GM12878 (cell line): ENCODE data around the gene RNASEH2A. TPM values are rescaled to one million over a fixed set of nuclear protein-coding genes. Genes with fewer than 3 reads are reported as not detected.

Experiments used
- ETV6 ChIP-seq, 2 experiments: fragments of 450-650 bp in 1 of 2; IDR thresholded peaks in 1 of 2; conservative IDR thresholded peaks in 1 of 2; 2 replicates each; pipeline ENCODE4 v1.6.1; 2014; ENCODE audit warnings: antibody characterized with exemption in 1 of 2, borderline replicate concordance in 1 of 2, low read depth in 1 of 2, mild to moderate bottlenecking in 1 of 2, moderate library complexity in 1 of 2
- MTA3 ChIP-seq: IDR thresholded peaks from 2 replicates; pipeline ENCODE4 v1.6.1; 2012; ENCODE audit warnings: low read length, inconsistent platforms, borderline replicate concordance
- NBN ChIP-seq: fragments of 450-650 bp; IDR thresholded peaks from 2 replicates; pipeline ENCODE4 v1.6.1; 2016
- NFIC ChIP-seq: IDR thresholded peaks from 2 replicates; pipeline ENCODE4 v1.6.1; 2012; ENCODE audit warnings: low read depth, mild to moderate bottlenecking, inconsistent platforms, low read length, moderate library complexity
- NRF1 ChIP-seq: conservative IDR thresholded peaks from 2 replicates; pipeline ENCODE4 v1.6.1; 2011; ENCODE audit warnings: mild to moderate bottlenecking, low read depth, low read length, improper control_type of control experiment
- POLR2AphosphoS5 ChIP-seq: IDR thresholded peaks from 2 replicates; pipeline ENCODE4 v1.6.1; 2011; ENCODE audit warnings: mild to moderate bottlenecking, low read length, inconsistent platforms
- POU2F2 ChIP-seq: IDR thresholded peaks from 3 replicates; pipeline ENCODE4 v1.6.1; 2011; ENCODE audit warnings: low read depth, mild to moderate bottlenecking, low read length, borderline replicate concordance
- RELA ChIP-seq: fragments of 450-650 bp; IDR thresholded peaks from 2 replicates; pipeline ENCODE4 v1.8.0; 2014; ENCODE audit warnings: borderline replicate concordance; ENCODE audit not compliant: partially characterized antibody
- RFX5 ChIP-seq: IDR thresholded peaks from 2 replicates; pipeline ENCODE4 v1.6.1; 2011; ENCODE audit warnings: low read depth, low read length, improper control_type of control experiment
- RUNX3 ChIP-seq: IDR thresholded peaks from 2 replicates; pipeline ENCODE4 v1.6.1; 2012; ENCODE audit warnings: low read length, inconsistent platforms
- SIX5 ChIP-seq: IDR thresholded peaks from 2 replicates; pipeline ENCODE4 v1.6.1; 2011; ENCODE audit warnings: mild to moderate bottlenecking, low read depth, low read length, moderate library complexity; ENCODE audit not compliant: severe bottlenecking
- SP1 ChIP-seq: IDR thresholded peaks from one replicate; pipeline ENCODE4 v1.6.1; 2011; ENCODE audit warnings: low read depth, low read length
- TARDBP ChIP-seq: IDR thresholded peaks from 2 replicates; pipeline ENCODE4 v1.6.1; 2016; ENCODE audit warnings: borderline replicate concordance
- YBX1 ChIP-seq: fragments of 450-650 bp; IDR thresholded peaks from 2 replicates; pipeline ENCODE4 v1.6.1; 2016; ENCODE audit warnings: antibody characterized with exemption
- ZNF24 ChIP-seq: fragments of 450-650 bp; IDR thresholded peaks from 2 replicates; pipeline ENCODE4 v1.6.1; 2017; ENCODE audit warnings: antibody characterized with exemption, mild to moderate bottlenecking
- polyA plus RNA-seq, 11 experiments: library from polyadenylated mRNA; depleted of rRNA in 4 of 11; unstranded in 6 of 11; stranded (reverse) in 5 of 11; fragments of >200 nt; fragmentation: Nextera tagmentation in 4 of 11; fragmentation: Illumina TruSeq in 1 of 11; extraction: Ambion mirVana in 4 of 11; extraction: Trizol in 1 of 11; gene quantifications; 1 replicate in 1 of 11; 2 replicates in 10 of 11; pipeline versions ENCODE4 v1.2.1 to v1.2.3, GENCODE V29; 2011 to 2016; ENCODE audit warnings: inconsistent platforms in 2 of 11, missing spikeins in 2 of 11, low read depth in 1 of 11
- total RNA-seq, 4 experiments: library from RNA; depleted of rRNA in 3 of 4; stranded (reverse); fragments of >200 nt in 3 of 4; fragmentation: Illumina TruSeq in 1 of 4; extraction: Trizol in 1 of 4; gene quantifications; 2 replicates each; pipeline versions ENCODE4 v1.2.1 to v1.2.3, GENCODE V29; 2013 to 2021
- TF ChIP-seq, protein P1 (sequence below): IDR thresholded peaks from 2 replicates; pipeline ENCODE4 v1.6.1; 2012; ENCODE audit warnings: mild to moderate bottlenecking, low read depth, low read length
- TF ChIP-seq, protein P2 (sequence below): fragments of 450-650 bp; IDR thresholded peaks from 2 replicates; pipeline ENCODE4 v1.6.1; 2017; ENCODE audit warnings: antibody characterized with exemption, mild to moderate bottlenecking, moderate library complexity
- TF ChIP-seq, protein P3 (sequence below): fragments of 450-650 bp; IDR thresholded peaks from 2 replicates; pipeline ENCODE4 v1.6.1; 2017; ENCODE audit warnings: mild to moderate bottlenecking, low read depth, inconsistent platforms; ENCODE audit not compliant: poor library complexity, severe bottlenecking
- TF ChIP-seq, protein P4 (sequence below): IDR thresholded peaks from 2 replicates; pipeline ENCODE4 v1.6.1; 2012; ENCODE audit warnings: low read length, inconsistent platforms

Gene RNASEH2A
- total and polyA plus RNA-seq, 10 of the 15 experiments (the other 5 are each of a cell fraction or from before 2014, with no cell fraction given), result 17.4 to 103 (median 40.4) TPM

DNA sequence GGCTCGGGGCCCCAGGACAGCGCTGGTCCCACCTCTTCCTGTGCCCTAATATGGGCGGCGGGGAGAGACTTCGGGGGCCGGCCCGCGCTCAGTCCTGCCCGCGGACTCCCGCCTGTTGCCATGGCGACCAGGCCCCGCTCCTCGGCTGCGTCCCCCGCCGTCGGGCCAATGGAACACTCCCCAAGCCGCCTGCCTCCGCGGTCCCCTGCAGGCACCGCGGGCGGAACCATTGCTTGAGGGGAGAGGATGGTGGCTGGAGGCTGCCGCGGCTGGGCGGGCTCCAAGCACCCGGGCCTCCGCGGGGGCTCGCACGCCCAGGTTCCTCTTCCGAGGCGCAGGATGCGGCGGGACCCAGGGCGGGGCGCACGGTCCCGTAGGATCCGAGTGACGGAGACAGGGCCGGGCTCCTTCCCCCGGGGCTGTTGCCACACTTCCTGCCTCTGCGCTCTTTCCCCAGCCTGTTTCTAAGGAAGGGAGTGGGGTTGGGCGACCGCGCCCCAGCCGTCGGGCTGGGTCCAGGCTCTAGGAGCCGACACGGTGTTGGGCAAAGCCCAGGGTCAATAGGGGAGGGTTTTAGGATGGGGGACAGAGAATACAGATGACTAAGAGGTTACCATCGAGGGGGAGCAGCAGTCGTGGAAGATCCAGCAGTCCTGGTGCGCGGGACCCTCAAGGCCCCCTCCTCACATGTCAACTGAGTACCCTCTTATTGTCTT is 16.3 kb upstream of the RNASEH2A start (continued):
- TF ChIP-seq, protein P1, sequence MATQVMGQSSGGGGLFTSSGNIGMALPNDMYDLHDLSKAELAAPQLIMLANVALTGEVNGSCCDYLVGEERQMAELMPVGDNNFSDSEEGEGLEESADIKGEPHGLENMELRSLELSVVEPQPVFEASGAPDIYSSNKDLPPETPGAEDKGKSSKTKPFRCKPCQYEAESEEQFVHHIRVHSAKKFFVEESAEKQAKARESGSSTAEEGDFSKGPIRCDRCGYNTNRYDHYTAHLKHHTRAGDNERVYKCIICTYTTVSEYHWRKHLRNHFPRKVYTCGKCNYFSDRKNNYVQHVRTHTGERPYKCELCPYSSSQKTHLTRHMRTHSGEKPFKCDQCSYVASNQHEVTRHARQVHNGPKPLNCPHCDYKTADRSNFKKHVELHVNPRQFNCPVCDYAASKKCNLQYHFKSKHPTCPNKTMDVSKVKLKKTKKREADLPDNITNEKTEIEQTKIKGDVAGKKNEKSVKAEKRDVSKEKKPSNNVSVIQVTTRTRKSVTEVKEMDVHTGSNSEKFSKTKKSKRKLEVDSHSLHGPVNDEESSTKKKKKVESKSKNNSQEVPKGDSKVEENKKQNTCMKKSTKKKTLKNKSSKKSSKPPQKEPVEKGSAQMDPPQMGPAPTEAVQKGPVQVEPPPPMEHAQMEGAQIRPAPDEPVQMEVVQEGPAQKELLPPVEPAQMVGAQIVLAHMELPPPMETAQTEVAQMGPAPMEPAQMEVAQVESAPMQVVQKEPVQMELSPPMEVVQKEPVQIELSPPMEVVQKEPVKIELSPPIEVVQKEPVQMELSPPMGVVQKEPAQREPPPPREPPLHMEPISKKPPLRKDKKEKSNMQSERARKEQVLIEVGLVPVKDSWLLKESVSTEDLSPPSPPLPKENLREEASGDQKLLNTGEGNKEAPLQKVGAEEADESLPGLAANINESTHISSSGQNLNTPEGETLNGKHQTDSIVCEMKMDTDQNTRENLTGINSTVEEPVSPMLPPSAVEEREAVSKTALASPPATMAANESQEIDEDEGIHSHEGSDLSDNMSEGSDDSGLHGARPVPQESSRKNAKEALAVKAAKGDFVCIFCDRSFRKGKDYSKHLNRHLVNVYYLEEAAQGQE, result no peak
- TF ChIP-seq RUNX3, result no peak
- no peak for TF ChIP-seq POU2F2
- no peak; the same call in 1 of the 2 replicates for TF ChIP-seq NRF1
- no peak for TF ChIP-seq NFIC
- no peak for TF ChIP-seq YBX1
- no peak for TF ChIP-seq MTA3
- peak; percentile 77 for TF ChIP-seq NBN
- TF ChIP-seq RELA, result peak; percentile 83
- TF ChIP-seq RFX5, result peak; percentile 73
- no peak for TF ChIP-seq ZNF24
- TF ChIP-seq SIX5, result peak; percentile 47
- TF ChIP-seq ETV6 (conservative IDR thresholded peaks at IDR 0.05 in 1 of 2, IDR thresholded peaks at IDR 0.05 in 1 of 2; ENCODE audit: borderline replicate concordance in 1 of 2, low read depth in 1 of 2), result no peak
- TF ChIP-seq, protein P2, sequence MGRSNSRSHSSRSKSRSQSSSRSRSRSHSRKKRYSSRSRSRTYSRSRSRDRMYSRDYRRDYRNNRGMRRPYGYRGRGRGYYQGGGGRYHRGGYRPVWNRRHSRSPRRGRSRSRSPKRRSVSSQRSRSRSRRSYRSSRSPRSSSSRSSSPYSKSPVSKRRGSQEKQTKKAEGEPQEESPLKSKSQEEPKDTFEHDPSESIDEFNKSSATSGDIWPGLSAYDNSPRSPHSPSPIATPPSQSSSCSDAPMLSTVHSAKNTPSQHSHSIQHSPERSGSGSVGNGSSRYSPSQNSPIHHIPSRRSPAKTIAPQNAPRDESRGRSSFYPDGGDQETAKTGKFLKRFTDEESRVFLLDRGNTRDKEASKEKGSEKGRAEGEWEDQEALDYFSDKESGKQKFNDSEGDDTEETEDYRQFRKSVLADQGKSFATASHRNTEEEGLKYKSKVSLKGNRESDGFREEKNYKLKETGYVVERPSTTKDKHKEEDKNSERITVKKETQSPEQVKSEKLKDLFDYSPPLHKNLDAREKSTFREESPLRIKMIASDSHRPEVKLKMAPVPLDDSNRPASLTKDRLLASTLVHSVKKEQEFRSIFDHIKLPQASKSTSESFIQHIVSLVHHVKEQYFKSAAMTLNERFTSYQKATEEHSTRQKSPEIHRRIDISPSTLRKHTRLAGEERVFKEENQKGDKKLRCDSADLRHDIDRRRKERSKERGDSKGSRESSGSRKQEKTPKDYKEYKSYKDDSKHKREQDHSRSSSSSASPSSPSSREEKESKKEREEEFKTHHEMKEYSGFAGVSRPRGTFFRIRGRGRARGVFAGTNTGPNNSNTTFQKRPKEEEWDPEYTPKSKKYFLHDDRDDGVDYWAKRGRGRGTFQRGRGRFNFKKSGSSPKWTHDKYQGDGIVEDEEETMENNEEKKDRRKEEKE, result peak; percentile 92
- peak; percentile 69 for TF ChIP-seq SP1
- TF ChIP-seq, protein P3, sequence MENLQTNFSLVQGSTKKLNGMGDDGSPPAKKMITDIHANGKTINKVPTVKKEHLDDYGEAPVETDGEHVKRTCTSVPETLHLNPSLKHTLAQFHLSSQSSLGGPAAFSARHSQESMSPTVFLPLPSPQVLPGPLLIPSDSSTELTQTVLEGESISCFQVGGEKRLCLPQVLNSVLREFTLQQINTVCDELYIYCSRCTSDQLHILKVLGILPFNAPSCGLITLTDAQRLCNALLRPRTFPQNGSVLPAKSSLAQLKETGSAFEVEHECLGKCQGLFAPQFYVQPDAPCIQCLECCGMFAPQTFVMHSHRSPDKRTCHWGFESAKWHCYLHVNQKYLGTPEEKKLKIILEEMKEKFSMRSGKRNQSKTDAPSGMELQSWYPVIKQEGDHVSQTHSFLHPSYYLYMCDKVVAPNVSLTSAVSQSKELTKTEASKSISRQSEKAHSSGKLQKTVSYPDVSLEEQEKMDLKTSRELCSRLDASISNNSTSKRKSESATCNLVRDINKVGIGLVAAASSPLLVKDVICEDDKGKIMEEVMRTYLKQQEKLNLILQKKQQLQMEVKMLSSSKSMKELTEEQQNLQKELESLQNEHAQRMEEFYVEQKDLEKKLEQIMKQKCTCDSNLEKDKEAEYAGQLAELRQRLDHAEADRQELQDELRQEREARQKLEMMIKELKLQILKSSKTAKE, result no peak
- no peak; the same call in 1 of the 2 replicates for TF ChIP-seq TARDBP
- TF ChIP-seq, protein P4, sequence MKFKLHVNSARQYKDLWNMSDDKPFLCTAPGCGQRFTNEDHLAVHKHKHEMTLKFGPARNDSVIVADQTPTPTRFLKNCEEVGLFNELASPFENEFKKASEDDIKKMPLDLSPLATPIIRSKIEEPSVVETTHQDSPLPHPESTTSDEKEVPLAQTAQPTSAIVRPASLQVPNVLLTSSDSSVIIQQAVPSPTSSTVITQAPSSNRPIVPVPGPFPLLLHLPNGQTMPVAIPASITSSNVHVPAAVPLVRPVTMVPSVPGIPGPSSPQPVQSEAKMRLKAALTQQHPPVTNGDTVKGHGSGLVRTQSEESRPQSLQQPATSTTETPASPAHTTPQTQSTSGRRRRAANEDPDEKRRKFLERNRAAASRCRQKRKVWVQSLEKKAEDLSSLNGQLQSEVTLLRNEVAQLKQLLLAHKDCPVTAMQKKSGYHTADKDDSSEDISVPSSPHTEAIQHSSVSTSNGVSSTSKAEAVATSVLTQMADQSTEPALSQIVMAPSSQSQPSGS, result no peak
- TF ChIP-seq POLR2AphosphoS5, result peak; percentile 20
